GM19025 (cell line): ENCODE results near the gene CRAMP1.
"Not testable (repeated sequence)": the region's sequence is repeated elsewhere in the genome, so short reads cannot be mapped to it uniquely, and the experiment has no call there.

ENCODE experiments used
- ATAC-seq: cut with Tn5 transposase; IDR thresholded peaks from one replicate; pipeline ENCODE4 v1.9.1; 2021; ENCODE audit warnings: mild to moderate bottlenecking, low read depth, moderate library complexity; ENCODE audit not compliant: unreplicated experiment

CRAMP1 gene

GRCh38 chr16:1612320-1613111, at the start of gene CRAMP1:
CRAMP1 (plus strand) TSS chr16:1612360; CDS start chr16:1614640, 2,280 bp downstream.
- ATAC-seq, result no peak

DNA sequence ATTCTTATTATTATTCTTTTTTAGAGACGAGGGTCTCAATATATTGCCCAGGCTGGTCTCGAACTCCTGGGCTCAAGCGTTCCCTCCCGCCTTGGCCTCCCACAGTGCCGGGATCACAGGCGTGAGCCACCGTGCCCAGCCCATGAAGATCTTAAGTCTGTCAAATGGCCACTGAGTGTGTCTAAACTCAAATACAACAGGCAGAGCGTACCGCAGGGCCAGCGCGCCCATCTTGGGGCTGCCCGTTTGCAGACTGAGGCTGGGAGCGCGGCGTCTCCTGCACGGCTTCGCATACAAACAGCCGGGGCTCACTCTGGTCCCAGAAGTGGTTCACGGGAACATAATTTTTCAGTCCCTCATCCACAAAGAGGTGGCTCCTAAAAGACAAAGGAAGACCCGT, 48.4 kb upstream of the CRAMP1 start:
- no peak for ATAC-seq

- ATAC-seq, result no peak
These were observed 47.8 kb upstream of the CRAMP1 start for GRCh38 chr16:1564325-1564724.

- no peak for ATAC-seq
These were observed 46.9 kb upstream of the CRAMP1 start for GRCh38 chr16:1565083-1565805.

GRCh38 chr16:1567988-1568387, 44.2 kb upstream of the CRAMP1 start:
- ATAC-seq, result no peak

DNA sequence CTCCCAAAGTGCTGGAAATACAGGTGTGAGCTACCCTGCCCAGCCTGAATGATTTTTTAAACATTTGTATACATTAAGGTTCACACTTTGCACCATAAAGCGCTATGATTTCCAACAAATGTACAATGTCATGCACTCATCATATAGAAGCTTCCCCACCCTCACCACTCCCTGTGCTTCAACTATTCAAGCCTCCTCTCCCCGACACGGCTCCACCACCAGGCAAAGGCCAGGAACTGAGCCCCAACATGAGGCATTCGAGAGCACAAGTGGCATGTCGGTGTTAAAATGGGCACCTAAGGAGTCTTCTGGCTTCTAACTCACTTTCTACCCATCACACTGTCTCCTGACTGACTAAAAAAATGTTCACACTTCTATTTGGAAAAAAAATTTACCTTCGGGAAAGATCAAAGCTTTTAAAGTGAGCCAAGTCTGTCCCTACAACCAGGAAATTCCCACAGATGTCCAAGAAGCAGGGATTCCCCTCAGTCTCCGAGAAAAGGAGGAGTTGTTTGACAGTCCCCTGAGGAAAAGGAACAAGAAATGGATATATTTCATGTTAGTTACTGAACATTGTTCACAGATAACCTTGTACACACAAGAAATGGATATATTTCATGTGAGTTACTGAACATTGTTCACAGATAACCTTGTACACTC, 41.0 kb upstream of the CRAMP1 start:
- no peak for ATAC-seq

DNA sequence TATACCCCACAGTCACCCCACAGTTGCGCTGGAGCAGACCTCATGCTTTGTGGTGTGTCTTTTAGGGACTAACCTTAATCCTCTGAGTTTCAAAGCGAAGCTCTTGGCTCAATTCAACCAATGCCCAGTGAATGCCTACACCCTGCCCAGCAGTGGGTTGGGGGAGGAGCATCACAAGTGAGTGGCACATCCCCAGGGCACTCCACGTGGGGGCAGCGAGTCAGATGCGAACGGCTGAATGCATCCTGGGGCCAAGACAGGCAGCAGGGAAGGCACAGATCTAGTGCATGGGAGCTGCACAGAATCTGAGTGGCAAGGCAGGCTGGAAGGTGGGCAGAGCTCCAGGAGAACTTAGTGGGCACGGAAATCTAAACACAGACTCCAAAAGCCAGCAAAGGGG, 39.5 kb upstream of the CRAMP1 start:
- no peak for ATAC-seq

- ATAC-seq, result no peak
These were observed 38.9 kb upstream of the CRAMP1 start for GRCh38 chr16:1573301-1573700.

DNA sequence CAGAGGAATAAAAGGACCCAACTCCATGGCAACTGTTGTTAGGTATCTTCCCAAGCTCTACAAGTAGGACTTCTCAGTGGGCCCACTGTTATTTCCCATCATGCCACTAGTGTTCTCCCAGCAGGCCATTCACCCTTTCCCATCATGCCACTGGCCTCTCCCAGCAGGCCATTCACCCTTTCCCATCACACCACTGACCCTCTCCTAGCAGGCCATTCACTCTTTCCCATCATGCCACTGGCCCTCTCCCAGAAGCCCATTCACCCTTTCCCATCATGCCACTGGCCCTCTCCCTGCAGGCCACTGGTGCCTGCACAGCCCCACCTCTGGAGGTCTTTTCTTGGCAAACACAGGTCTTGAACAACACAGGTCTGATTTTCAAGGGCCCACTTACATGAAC, 36.6 kb upstream of the CRAMP1 start:
- ATAC-seq, result no peak

GRCh38 chr16:1579214-1579613, 32.9 kb upstream of the CRAMP1 start:
- ATAC-seq, result no peak

DNA sequence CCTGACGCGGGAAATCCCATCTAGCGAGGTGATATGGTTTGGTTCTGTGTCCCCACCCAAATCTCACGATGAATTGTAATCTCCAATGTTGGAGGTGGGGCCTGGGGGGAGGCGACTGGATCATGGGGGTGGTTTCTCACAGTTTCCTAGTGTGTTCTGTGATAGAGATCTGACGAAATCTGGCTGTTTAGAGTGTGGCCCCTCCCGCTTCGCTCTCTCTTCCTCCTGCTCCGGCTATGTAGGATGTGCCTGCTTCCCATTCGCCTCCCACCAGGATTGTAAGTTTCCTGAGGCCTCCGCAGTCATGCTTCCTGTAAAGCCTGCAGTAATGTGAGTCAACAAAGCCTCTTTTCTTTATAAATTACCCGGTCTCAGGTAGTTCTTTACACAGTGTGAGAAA, 31.9 kb upstream of the CRAMP1 start:
- no peak for ATAC-seq

DNA sequence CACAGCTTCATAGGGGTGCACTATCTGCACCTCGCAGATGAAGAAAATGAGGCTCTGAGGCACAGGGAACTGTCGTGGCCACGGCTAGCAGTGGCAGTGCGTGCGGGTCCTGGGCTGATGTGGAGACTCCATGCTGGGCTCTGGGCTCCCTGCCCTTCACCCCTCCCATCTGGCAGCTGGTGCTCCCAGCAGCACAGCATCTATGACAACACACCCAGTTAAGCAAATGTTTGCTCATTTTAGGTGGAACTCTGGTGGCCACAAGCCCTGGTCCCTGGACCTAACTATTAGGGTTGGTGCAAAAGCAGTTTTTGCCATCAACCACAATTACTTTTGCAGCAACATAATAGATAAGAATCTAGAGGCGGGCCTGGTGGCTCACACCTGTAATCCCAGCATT, 31.2 kb upstream of the CRAMP1 start:
- ATAC-seq, result no peak

GRCh38 chr16:1581804-1582203, 30.4 kb upstream of the CRAMP1 start:
- ATAC-seq, result no peak

- no peak for ATAC-seq
These were observed 29.0 kb upstream of the CRAMP1 start for GRCh38 chr16:1583180-1583579.

DNA sequence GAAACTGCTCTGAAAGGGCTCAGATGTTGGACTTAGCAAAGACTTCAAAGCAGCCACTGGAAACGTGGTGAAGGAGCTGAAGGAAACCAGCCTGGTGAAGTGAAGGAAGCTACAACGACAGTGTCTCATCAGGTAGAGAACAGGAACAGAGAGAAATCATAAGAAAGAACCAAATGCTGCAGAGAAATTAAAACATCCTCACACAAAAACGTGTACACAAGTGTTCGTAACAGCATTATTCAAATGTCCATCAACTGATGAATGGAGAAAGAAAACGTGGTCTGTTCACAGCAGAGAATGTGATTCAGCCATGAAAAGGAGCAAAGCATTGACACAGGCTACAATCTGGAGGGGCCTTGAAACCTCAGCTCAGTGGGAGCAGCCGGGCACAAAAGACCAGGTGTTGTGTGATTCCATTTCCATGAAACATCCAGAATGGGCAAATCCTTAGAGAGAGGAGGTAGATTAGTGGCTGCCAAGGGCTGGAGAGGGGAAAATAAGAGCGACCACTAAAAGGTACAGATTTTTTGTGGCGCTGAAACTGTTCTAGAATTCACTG, 27.2 kb upstream of the CRAMP1 start:
- ATAC-seq, result no peak

DNA sequence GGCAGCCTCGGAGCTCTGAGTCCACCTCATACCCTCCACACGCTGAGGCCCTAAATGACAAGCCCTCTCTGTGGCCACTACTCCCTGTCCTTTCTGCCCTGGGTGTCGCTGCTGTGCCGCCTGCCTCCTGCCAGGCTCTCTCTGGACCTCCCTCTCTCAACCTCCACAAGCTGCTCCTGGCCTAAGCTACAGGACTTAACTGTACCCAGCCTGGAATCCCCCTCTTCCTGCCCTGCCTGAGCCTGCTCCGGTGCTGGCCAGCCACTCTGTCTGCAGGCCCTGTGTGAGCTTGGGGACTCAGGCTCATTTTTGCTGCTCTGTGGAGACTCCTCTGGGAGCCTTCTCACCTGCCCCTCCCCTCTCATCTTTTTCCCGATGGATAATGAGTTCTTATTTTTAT, 21.8 kb upstream of the CRAMP1 start:
- ATAC-seq, result no peak

DNA sequence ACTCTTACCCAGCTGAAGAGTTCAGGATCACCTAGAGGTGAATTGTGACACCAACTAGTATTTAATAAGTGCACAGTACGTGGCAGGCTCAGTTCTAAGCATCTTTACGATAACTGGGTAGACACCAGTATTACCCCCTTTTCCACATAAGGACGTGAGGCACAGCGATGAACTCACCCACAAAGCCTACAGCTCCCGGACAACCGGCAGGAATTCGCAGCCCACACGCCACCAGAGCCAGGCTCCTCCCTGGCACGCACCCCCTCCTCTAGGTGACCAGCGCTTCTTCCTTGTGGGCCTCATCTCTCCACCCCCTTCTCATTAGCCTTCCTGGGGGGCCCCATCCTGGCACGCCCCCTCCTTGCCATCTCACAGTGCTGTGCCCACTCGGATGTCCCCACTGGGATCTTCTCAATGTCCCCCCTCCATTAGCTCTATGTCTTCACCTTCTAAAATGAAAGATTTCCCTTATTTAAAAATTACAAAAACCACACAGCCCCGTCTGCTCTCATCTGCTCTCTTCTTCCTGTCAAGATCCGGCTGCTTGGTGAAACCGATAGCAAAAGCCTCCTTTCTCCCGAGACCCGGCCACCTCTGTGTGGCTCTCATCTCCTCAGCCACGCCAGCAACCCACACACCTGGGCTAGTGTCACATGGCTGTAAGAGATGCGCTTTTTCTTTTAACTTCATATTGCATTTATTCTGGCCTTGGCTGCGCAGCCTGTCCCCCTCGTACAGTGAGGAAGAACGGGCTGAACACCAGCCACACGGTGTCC, 21.0 kb upstream of the CRAMP1 start:
- ATAC-seq, result no peak

DNA sequence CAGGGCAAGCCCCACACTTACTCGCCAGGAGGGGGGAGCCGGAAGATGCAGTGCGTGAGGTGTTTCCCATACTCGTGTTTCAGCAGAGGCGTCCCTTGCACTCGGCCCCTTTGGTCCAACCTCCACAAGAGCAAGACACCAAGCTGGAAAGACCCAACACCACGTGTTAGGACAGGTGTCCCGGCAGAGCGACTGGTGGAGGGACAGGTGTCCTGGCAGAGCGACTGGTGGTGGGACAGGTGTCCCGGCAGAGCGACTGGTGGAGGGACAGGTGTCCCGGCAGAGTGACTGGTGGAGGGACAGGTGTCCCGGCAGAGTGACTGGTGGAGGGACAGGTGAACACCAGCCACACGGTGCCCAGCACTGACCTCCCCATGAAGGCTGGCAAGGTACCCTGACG, 19.7 kb upstream of the CRAMP1 start:
- ATAC-seq, result no peak

GRCh38 chr16:1595511-1595910, 16.6 kb upstream of the CRAMP1 start:
- not testable (repeated sequence) for ATAC-seq

GRCh38 chr16:1596516-1596915, 15.6 kb upstream of the CRAMP1 start:
- no peak for ATAC-seq
